B cell (primary cell): ENCODE data around the gene ALOXE3. TPM values are rescaled to one million over a fixed set of nuclear protein-coding genes. Genes with fewer than 3 reads are reported as not detected.

Experiments
- ATAC-seq: fragments of 200-7000 bp; cut with Tn5 transposase; one replicate; pipeline ENCODE4 v1.10.0; 2021; ENCODE audit warnings: low read depth, mild to moderate bottlenecking, moderate number of reproducible peaks, moderate library complexity
- CTCF ChIA-PET: fragments of 350-600 bp; sonication (Branson Sonifier 250); formaldehyde crosslinking; loops from one replicate; lab custom pipeline; 2021; ENCODE audit warnings: antibody characterized with exemption, inconsistent platforms; lab: Charles Lee
- POLR2A ChIA-PET: fragments of 350-600 bp; sonication (Branson Sonifier 250); formaldehyde crosslinking; loops from one replicate; lab custom pipeline; 2021; ENCODE audit warnings: antibody characterized with exemption; lab: Charles Lee
- DNase-seq: peaks from one replicate; pipeline ENCODE4 v3.0.0; 2013
- H2AFZ ChIP-seq: 2 replicates; pipeline ENCODE4 v1.6.1; 2012; ENCODE audit warnings: mild to moderate bottlenecking, low read depth, low read length; ENCODE audit not compliant: insufficient read depth, poor library complexity, severe bottlenecking
- H3K27ac ChIP-seq, 2 donors: 1 replicate in 1 of 2; 2 replicates in 1 of 2; pipeline ENCODE4 v1.5.1; 2012 to 2013; ENCODE audit warnings: low read length in 2 of 2, mild to moderate bottlenecking in 2 of 2, moderate library complexity in 1 of 2
- H3K27me3 ChIP-seq, 4 experiments: fragments of 200-600 bp in 1 of 4; sonication (generic) in 1 of 4; replicated peaks in 1 of 4; 1 replicate in 2 of 4; 2 replicates in 2 of 4; pipeline versions ENCODE4 v1.6.1 to v1.7.0; 2013 to 2016; ENCODE audit warnings: low read length in 3 of 4, mild to moderate bottlenecking in 2 of 4, mixed read lengths in 1 of 4, moderate library complexity in 1 of 4; ENCODE audit not compliant: insufficient read depth in 4 of 4, control insufficient read depth in 3 of 4; ENCODE audit errors: control extremely low read depth in 1 of 4
- H3K36me3 ChIP-seq, 2 experiments: replicated peaks in 1 of 2; 1 replicate in 1 of 2; 2 replicates in 1 of 2; pipeline versions ENCODE4 v1.6.1 to v1.7.1; 2013; ENCODE audit warnings: low read length in 1 of 2; ENCODE audit not compliant: insufficient read depth in 2 of 2, control insufficient read depth in 1 of 2; ENCODE audit errors: control extremely low read depth in 1 of 2, extremely low read depth in 1 of 2
- H3K4me1 ChIP-seq, 2 donors: fragments of 200-600 bp in 1 of 2; sonication (generic) in 1 of 2; 1 replicate in 1 of 2; 2 replicates in 1 of 2; pipeline versions ENCODE4 v1.5.1 to v1.6.1; 2013 to 2017; ENCODE audit warnings: low read length in 2 of 2; ENCODE audit not compliant: control insufficient read depth in 2 of 2, insufficient read depth in 2 of 2
- H3K4me2 ChIP-seq: replicated peaks from 2 replicates; pipeline ENCODE3; 2012; ENCODE audit warnings: mild to moderate bottlenecking, low read depth, low read length; ENCODE audit not compliant: poor library complexity, severe bottlenecking
- H3K4me3 ChIP-seq, 5 experiments: fragments of 200-600 bp in 1 of 5; sonication (generic) in 1 of 5; 1 replicate in 3 of 5; 2 replicates in 2 of 5; pipeline versions ENCODE4 v1.5.1 to v1.7.0; 2011 to 2016; ENCODE audit warnings: low read length in 4 of 5, mild to moderate bottlenecking in 4 of 5, low read depth in 2 of 5, control low read depth in 1 of 5, moderate library complexity in 1 of 5; ENCODE audit not compliant: insufficient read depth in 1 of 5; ENCODE audit errors: control extremely low read depth in 1 of 5, extremely low read depth in 1 of 5
- H3K79me2 ChIP-seq: fragments of 200-600 bp; sonication (generic); one replicate; pipeline ENCODE4 v1.6.0; 2016; ENCODE audit warnings: low read length; ENCODE audit not compliant: control insufficient read depth, insufficient read depth
- H3K9ac ChIP-seq: fragments of 200-600 bp; sonication (generic); 2 replicates; pipeline ENCODE4 v1.6.1; 2017; ENCODE audit warnings: mild to moderate bottlenecking, low read length, moderate library complexity
- H3K9me3 ChIP-seq, 3 donors: one replicate each; pipeline versions ENCODE4 v1.6.1 to v1.7.1; 2013; ENCODE audit warnings: low read length in 2 of 3; ENCODE audit not compliant: control insufficient read depth in 2 of 3, insufficient read depth in 1 of 3; ENCODE audit errors: control extremely low read depth in 1 of 3
- H4K20me1 ChIP-seq: 2 replicates; pipeline ENCODE4 v1.6.0; 2012; ENCODE audit warnings: mild to moderate bottlenecking, low read length; ENCODE audit not compliant: insufficient read depth, control insufficient read depth, poor library complexity, severe bottlenecking
- H3K27ac Mint-ChIP-seq: one replicate; pipeline ENCODE4 v1.8.0; 2021; ENCODE audit warnings: mixed read lengths
- H3K27me3 Mint-ChIP-seq: one replicate; pipeline ENCODE4 v1.8.0; 2021; ENCODE audit warnings: mixed read lengths
- H3K4me1 Mint-ChIP-seq: one replicate; pipeline ENCODE4 v1.8.0; 2021; ENCODE audit warnings: mixed read lengths
- H3K4me3 Mint-ChIP-seq: one replicate; pipeline ENCODE4 v1.8.0; 2021; ENCODE audit warnings: mixed read lengths
- H3K9me3 Mint-ChIP-seq: one replicate; pipeline ENCODE4 v1.8.0; 2022; ENCODE audit warnings: mixed read lengths; ENCODE audit not compliant: insufficient read depth
- EZH2 ChIP-seq: IDR thresholded peaks from 2 replicates; pipeline ENCODE4 v1.6.1; 2012; ENCODE audit warnings: borderline replicate concordance, low read depth, mild to moderate bottlenecking, moderate library complexity, low read length; ENCODE audit not compliant: insufficient read depth, poor library complexity, severe bottlenecking
- whole genome bisulfite sequencing: methylation state at CpG from one replicate; pipeline ENCODE4 v1.1.5; 2013; ENCODE audit warnings: missing lambda C conversion rate; ENCODE audit not compliant: insufficient coverage; 5-methylcytosine and 5-hydroxymethylcytosine counted together
- intact Hi-C: fragments of 100-400 bp; cut with micrococcal nuclease; formaldehyde crosslinking; loops from one replicate; pipeline ENCODE4 v1.10.0; 2022
- polyA plus RNA-seq: library from polyadenylated mRNA; depleted of rRNA; stranded (reverse); fragments of >200 nt; gene quantifications from 2 replicates; pipeline ENCODE4 v1.2.3, GENCODE V29; 2012
- total RNA-seq, 2 donors: library from RNA; stranded (reverse); fragments of 120-200 nt in 1 of 2; gene quantifications; 1 replicate in 1 of 2; 2 replicates in 1 of 2; pipeline versions ENCODE4 v1.2.3 to v1.2.4, GENCODE V29; 2013 to 2022
- TF ChIP-seq, protein P1 (sequence below): fragments of 200-600 bp; IDR thresholded peaks from one replicate; pipeline ENCODE4 v1.8.0; 2022; ENCODE audit warnings: antibody characterized with exemption, mild to moderate bottlenecking

Gene ALOXE3
- total and polyA plus RNA-seq, 2 donors (not counting 1 experiment from before 2014, with no cell fraction given): 0.04 TPM; not detected in 1

DNA sequence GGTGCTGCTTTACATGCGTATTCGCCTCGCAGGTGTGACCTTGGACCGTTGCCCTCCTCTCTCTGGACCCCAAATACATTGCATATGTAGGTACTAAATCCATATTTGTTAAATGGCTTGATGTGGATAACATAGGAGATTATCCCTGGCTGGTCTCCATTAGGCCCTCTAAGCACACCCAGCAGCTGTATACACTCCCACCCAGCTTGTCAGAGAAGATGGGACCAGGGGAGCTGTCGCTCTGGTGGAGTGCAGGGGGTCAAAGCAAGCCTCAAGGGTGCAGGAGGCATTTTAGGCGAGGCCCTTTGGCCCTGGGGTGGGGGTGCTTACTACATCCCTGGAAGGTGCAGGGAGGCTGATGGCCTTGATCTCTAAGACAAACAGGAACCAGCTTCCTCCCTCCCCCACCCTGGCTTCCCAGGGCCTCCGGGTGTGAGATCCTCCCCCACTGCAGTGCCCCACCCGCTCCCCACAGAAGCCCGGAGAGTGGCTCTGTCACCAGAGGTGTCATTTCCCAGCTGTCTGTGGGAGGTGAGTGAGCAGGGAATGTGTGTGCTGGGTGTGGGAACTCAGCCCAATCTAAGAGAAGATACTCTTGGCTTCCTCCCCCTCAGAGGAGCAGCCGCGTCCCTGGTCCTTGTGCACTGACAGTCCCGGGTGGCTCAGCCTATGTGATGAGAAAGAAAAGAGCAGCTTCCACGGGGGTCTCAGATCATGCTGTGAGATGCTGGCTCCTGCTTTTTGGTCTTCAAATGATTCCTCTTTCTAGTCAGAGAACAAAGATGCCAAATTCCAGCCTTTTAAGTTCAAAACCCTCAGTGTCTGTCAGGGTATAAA is 45.9 kb upstream of the ALOXE3 start:
- Histone ChIP-seq H3K27me3 (no peaks in the 10 kb centered on the region), H3K4me3 (no peak overlapping the region), H4K20me1 (peaks cover 4% of the 10 kb centered on the region), H3K36me3 (peaks cover 0 to 25% of the 10 kb centered on the region in 2 experiments), H3K9me3 (no peaks in the 10 kb centered on the region), H2AFZ (peak overlapping the region; percentile 96), H3K79me2 (peaks cover 25% of the 10 kb centered on the region), H3K9ac (no peak overlapping the region), H3K4me2 (peak overlapping the region; percentile 99), H3K4me1 (peaks cover 32 to 49% of the 10 kb centered on the region in 2 donors), H3K27ac (peak overlapping the region; percentile 94 to 99)
- H3K4me1 Mint-ChIP-seq: peaks cover 39% of the 10 kb centered on the region
- no peaks in the 10 kb centered on the region for H3K27me3 Mint-ChIP-seq
- 21% methylated on average over 4 of the region's 13 CpGs for WGBS
- H3K4me3 Mint-ChIP-seq: peak overlapping the region; percentile 93
- intact Hi-C loops: loop anchor here (1.0 kb wide), 1 partner anchor 9 kb away; no protein-coding TSS in a partner anchor
- peak overlapping the region; percentile 99 for H3K27ac Mint-ChIP-seq
- CTCF ChIA-PET: interaction anchor here (0.6 to 1.4 kb wide), 6 partner anchors 8 to 87 kb away, joined by 3 to 5 read pairs (median 4); no protein-coding TSS in a partner anchor
- peak; percentile 60 for DNase-seq
- no peak for ATAC-seq
- TF ChIP-seq EZH2: no peak
- no peaks in the 10 kb centered on the region for H3K9me3 Mint-ChIP-seq
- POLR2A ChIA-PET: interaction anchor here (0.6 to 1.9 kb wide), 7 partner anchors 9 to 83 kb away, joined by 3 to 14 read pairs (median 5); partner anchors contain the start of genes BORCS6 and CTC1

DNA sequence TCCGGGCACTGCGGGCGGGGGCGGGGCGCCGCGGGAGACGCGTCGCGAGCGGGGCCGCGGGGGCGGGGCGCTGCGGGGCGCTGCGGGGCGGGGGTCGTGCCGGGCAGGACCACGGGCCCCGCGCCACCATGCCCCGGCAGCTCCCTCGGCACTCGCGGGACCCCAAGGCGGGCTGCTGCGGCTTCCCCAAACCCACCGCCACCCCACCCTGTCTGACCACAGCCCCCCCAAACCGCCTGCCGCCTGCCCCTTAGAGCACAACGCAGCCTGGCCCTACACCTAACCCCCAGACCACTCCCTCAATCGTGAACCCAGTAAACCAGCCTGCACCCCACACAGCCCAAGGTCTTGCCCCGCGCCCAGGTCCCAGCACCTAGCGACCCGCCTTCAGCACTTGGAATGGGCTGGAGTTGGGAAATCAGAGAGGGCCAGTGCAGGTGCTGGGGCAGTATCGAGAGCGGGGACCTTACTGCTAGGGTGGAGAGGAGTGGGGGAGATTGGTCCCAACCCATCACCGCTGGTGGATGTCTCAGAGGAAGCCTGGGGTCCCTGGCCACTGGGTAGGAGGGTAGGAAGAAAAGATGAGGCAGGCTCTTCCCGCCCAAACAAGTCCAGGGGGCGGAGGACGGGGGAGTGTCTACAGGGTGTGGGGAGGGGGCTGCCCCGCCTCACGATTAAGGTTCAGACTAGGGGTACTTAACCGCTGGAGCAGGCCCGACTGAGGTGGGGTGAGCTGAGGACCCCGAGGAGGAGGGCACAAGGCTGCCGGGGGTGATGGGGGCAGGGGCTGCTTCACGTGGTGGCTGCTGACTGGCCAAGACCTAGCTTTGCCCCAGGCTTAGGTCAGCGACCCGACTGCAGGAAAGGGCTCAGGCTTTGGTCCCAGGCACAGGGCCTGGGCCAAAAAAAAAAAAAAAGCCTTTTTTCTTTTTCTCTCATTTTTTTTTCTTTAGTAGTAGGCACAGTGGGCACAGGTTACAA is 45.0 kb upstream of the ALOXE3 start:
- H3K9ac ChIP-seq: peak overlapping the region; percentile 99
- H3K4me1 ChIP-seq: peaks cover 36 to 58% of the 10 kb centered on the region in 2 donors

More for the DNA sequence above, 45.0 kb upstream of the ALOXE3 start:
- Histone ChIP-seq H2AFZ (peak overlapping the region; percentile 96), H3K27me3 (no peaks in the 10 kb centered on the region), H3K4me3 (peak overlapping the region; percentile 43 to 98 (median 94)), H3K27ac (peak overlapping the region; percentile 94 to 99), H3K9me3 (no peaks in the 10 kb centered on the region), H3K4me2 (peak overlapping the region; percentile 99), H4K20me1 (peaks cover 4% of the 10 kb centered on the region), H3K79me2 (peaks cover 25% of the 10 kb centered on the region), H3K36me3 (peaks cover 0 to 26% of the 10 kb centered on the region in 2 experiments)
- H3K4me1 Mint-ChIP-seq: peaks cover 48% of the 10 kb centered on the region
- H3K9me3 Mint-ChIP-seq: no peaks in the 10 kb centered on the region
- CTCF ChIA-PET: interaction anchor here (1.1 to 7.7 kb wide), 6 partner anchors 9 to 82 kb away, joined by 3 to 86 read pairs (median 4); no protein-coding TSS in a partner anchor
- H3K4me3 Mint-ChIP-seq: peak overlapping the region; percentile 93
- 13% methylated on average over 50 of the region's 55 CpGs for WGBS
- no peak for DNase-seq
- TF ChIP-seq, protein P1, sequence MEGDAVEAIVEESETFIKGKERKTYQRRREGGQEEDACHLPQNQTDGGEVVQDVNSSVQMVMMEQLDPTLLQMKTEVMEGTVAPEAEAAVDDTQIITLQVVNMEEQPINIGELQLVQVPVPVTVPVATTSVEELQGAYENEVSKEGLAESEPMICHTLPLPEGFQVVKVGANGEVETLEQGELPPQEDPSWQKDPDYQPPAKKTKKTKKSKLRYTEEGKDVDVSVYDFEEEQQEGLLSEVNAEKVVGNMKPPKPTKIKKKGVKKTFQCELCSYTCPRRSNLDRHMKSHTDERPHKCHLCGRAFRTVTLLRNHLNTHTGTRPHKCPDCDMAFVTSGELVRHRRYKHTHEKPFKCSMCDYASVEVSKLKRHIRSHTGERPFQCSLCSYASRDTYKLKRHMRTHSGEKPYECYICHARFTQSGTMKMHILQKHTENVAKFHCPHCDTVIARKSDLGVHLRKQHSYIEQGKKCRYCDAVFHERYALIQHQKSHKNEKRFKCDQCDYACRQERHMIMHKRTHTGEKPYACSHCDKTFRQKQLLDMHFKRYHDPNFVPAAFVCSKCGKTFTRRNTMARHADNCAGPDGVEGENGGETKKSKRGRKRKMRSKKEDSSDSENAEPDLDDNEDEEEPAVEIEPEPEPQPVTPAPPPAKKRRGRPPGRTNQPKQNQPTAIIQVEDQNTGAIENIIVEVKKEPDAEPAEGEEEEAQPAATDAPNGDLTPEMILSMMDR: no peak
- no peak for TF ChIP-seq EZH2
- intact Hi-C loops: loop anchor here (1.0 kb wide), 1 partner anchor 10 kb away; no protein-coding TSS in a partner anchor
- POLR2A ChIA-PET: interaction anchor here (0.6 to 3.6 kb wide), 10 partner anchors 10 to 85 kb away, joined by 3 to 18 read pairs (median 5); partner anchors contain the start of genes BORCS6 and CTC1
- H3K27me3 Mint-ChIP-seq: no peaks in the 10 kb centered on the region
- peak overlapping the region; percentile 99 for H3K27ac Mint-ChIP-seq
- peak; percentile 22 for ATAC-seq
